ENCODE results near the gene TACC3. TPM values are rescaled to one million over a fixed set of nuclear protein-coding genes. Genes with fewer than 3 reads are reported as not detected.

TACC3 gene
- total and polyA plus RNA-seq, 2 experiments from 2014 or later: 9.7 to 18.2 TPM

DNA sequence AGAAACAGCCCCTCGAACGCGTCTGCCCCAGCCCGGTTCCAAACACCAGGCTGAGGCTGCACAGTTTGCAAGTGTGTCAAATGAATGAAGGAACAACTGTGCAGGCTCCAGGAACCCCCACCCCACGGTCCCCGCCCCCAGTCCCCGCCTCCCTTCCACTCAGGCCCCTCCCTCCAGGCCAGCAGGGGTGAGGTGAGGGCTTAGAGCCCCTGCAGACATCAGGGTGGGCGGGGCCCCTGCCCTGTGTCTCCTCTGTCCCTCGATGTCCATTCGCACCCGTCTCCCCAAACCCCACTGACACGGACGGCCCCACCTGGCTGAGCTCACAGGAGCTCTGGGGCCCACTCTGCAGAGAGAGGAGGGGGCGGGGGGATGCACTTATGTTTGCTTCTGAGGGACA lies 28.5 kb downstream of the TACC3 start:
- Histone ChIP-seq H3K27me3 (replicated peaks; ENCODE audit: insufficient read depth) (no peaks in the 10 kb centered on the region), H3F3A (ENCODE audit: insufficient read depth) (no peaks in the 10 kb centered on the region), H4K20me1 (ENCODE audit: insufficient read depth) (no peaks in the 10 kb centered on the region), H3K4me2 (ENCODE audit: unreplicated experiment) (no peak overlapping the region), H3K9me3 (ENCODE audit: low read depth) (no peaks in the 10 kb centered on the region), H3K79me2 (ENCODE audit: insufficient read depth) (no peaks in the 10 kb centered on the region), H3K36me3 (ENCODE audit: low read depth) (no peaks in the 10 kb centered on the region), H3K4me1 (ENCODE audit: insufficient read depth) (no peaks in the 10 kb centered on the region), H2AFZ (no peak overlapping the region), H3K4me3 (no peak overlapping the region), H3K9ac (no peak overlapping the region), H3K9me2 (ENCODE audit: insufficient read depth) (no peaks in the 10 kb centered on the region), H3K27ac (no peak overlapping the region)
- TF ChIP-seq EZH2phosphoT487 (IDR thresholded peaks at IDR 0.05; ENCODE audit: insufficient read depth, low read depth) (no peak), EZH2 (IDR thresholded peaks at IDR 0.05; ENCODE audit: insufficient read depth, poor library complexity, severe bottlenecking) (no peak)
- 40 to 50% methylated on average over 12 to 14 of the region's 14 CpGs for WGBS, 2 experiments (ENCODE audit: low coverage in 1 of 2, low lambda C conversion rate in 2 of 2, missing lambda C conversion rate in 2 of 2)
- no peak for DNase-seq
- in situ Hi-C loops (cut with MboI): no loop called here

GRCh38 chr4:1750381-1751154 lies 29.2 kb downstream of the TACC3 start:
- Histone ChIP-seq H2AFZ (no peak overlapping the region), H3K4me3 (no peak overlapping the region), H3K79me2 (ENCODE audit: insufficient read depth) (no peaks in the 10 kb centered on the region), H3K9me2 (ENCODE audit: insufficient read depth) (no peaks in the 10 kb centered on the region), H3F3A (ENCODE audit: insufficient read depth) (no peaks in the 10 kb centered on the region), H3K4me1 (ENCODE audit: insufficient read depth) (no peaks in the 10 kb centered on the region), H3K27ac (no peak overlapping the region), H3K36me3 (ENCODE audit: low read depth) (no peaks in the 10 kb centered on the region), H4K20me1 (ENCODE audit: insufficient read depth) (no peaks in the 10 kb centered on the region), H3K9me3 (ENCODE audit: low read depth) (no peaks in the 10 kb centered on the region), H3K4me2 (ENCODE audit: unreplicated experiment) (no peak overlapping the region), H3K27me3 (replicated peaks; ENCODE audit: insufficient read depth) (no peaks in the 10 kb centered on the region), H3K9ac (no peak overlapping the region)
- 65 to 69% methylated on average over 17 to 18 of the region's 18 CpGs for WGBS, 2 experiments (ENCODE audit: low coverage in 1 of 2, low lambda C conversion rate in 2 of 2, missing lambda C conversion rate in 2 of 2)
- TF ChIP-seq EZH2phosphoT487 (IDR thresholded peaks at IDR 0.05; ENCODE audit: insufficient read depth, low read depth) (no peak), EZH2 (IDR thresholded peaks at IDR 0.05; ENCODE audit: insufficient read depth, poor library complexity, severe bottlenecking) (no peak)
- in situ Hi-C loops (cut with MboI): no loop called here
- DNase-seq: no peak

- no peak overlapping the region for H3K4me2 ChIP-seq (ENCODE audit: unreplicated experiment)
- in situ Hi-C loops (cut with MboI): no loop called here
Observed at GRCh38 chr4:1751155-1751918, 30.0 kb downstream of the TACC3 start.

DNA sequence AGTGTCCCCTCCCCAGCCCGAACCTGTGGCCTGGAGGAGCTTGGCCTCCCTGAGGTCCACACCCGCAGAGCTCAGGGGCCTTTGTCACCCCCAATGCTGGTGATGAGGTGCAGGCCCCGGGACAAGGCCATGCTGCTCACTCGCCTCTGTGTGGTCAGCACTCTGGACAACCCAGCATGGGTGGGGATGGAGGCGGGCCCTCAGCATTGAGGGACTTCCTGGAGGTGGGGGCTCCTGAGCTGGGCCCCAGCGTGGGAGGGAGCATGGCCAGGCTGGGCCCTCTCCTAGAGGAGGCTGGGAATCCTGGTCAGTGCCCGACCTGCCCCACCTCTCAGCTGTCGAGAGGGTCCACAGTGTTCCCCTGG lies 30.6 kb downstream of the TACC3 start:
- H3K4me1 ChIP-seq (ENCODE audit: insufficient read depth): no peaks in the 10 kb centered on the region
- no peaks in the 10 kb centered on the region for H3K9me3 ChIP-seq (ENCODE audit: low read depth)
- H3K4me2 ChIP-seq (ENCODE audit: unreplicated experiment): no peak overlapping the region
- WGBS, 2 experiments (ENCODE audit: low coverage in 1 of 2, low lambda C conversion rate in 2 of 2, missing lambda C conversion rate in 2 of 2): 80 to 90% methylated on average over 4 to 8 of the region's 8 CpGs
- H3F3A ChIP-seq (ENCODE audit: insufficient read depth): no peaks in the 10 kb centered on the region
- no peaks in the 10 kb centered on the region for H3K27me3 ChIP-seq (replicated peaks; ENCODE audit: insufficient read depth)
- H3K4me3 ChIP-seq: no peak overlapping the region
- DNase-seq: no peak
- H4K20me1 ChIP-seq (ENCODE audit: insufficient read depth): no peaks in the 10 kb centered on the region
- no peaks in the 10 kb centered on the region for H3K9me2 ChIP-seq (ENCODE audit: insufficient read depth)
- no peak for TF ChIP-seq EZH2 (IDR thresholded peaks at IDR 0.05; ENCODE audit: insufficient read depth, poor library complexity, severe bottlenecking)
- no peak for TF ChIP-seq EZH2phosphoT487 (IDR thresholded peaks at IDR 0.05; ENCODE audit: insufficient read depth, low read depth)
- H3K9ac ChIP-seq: no peak overlapping the region
- no peak overlapping the region for H2AFZ ChIP-seq
- no peaks in the 10 kb centered on the region for H3K79me2 ChIP-seq (ENCODE audit: insufficient read depth)
- H3K27ac ChIP-seq: no peak overlapping the region
- H3K36me3 ChIP-seq (ENCODE audit: low read depth): no peaks in the 10 kb centered on the region
- in situ Hi-C loops (cut with MboI): no loop called here

More at GRCh38 chr4:1751155-1751918, 30.0 kb downstream of the TACC3 start:
- H3K9me3 ChIP-seq (ENCODE audit: low read depth): no peaks in the 10 kb centered on the region
- no peak for DNase-seq
- H3K79me2 ChIP-seq (ENCODE audit: insufficient read depth): no peaks in the 10 kb centered on the region
- no peak overlapping the region for H3K4me3 ChIP-seq
- TF ChIP-seq EZH2phosphoT487 (IDR thresholded peaks at IDR 0.05; ENCODE audit: insufficient read depth, low read depth) (no peak), EZH2 (IDR thresholded peaks at IDR 0.05; ENCODE audit: insufficient read depth, poor library complexity, severe bottlenecking) (no peak)
- no peaks in the 10 kb centered on the region for H3K9me2 ChIP-seq (ENCODE audit: insufficient read depth)
- H3K27ac ChIP-seq: no peak overlapping the region
- H3K9ac ChIP-seq: no peak overlapping the region
- 78 to 84% methylated on average over 20 to 28 of the region's 31 CpGs for WGBS, 2 experiments (ENCODE audit: low coverage in 1 of 2, low lambda C conversion rate in 2 of 2, missing lambda C conversion rate in 2 of 2)
- no peaks in the 10 kb centered on the region for H3K4me1 ChIP-seq (ENCODE audit: insufficient read depth)
- H2AFZ ChIP-seq: no peak overlapping the region
- H3K27me3 ChIP-seq (replicated peaks; ENCODE audit: insufficient read depth): no peaks in the 10 kb centered on the region
- no peaks in the 10 kb centered on the region for H3K36me3 ChIP-seq (ENCODE audit: low read depth)
- H4K20me1 ChIP-seq (ENCODE audit: insufficient read depth): no peaks in the 10 kb centered on the region
- H3F3A ChIP-seq (ENCODE audit: insufficient read depth): no peaks in the 10 kb centered on the region

All from GM23248 (cell line).